HL-60 (cell line): ENCODE measurements around the gene FN1.

Source experiments
- DNase-seq, 2 experiments: peaks; one replicate each; pipeline ENCODE4 v3.0.0-alpha.2; 2010 to 2020; ENCODE audit warnings: low read depth in 1 of 2, low spot score in 1 of 2
- H3K27ac ChIP-seq: fragments of 250-450 bp; sonication (Bioruptor Pico); replicated peaks from 2 replicates; pipeline ENCODE4 v1.5.1; 2020; ENCODE audit warnings: mild to moderate bottlenecking, moderate library complexity
- H3K27me3 ChIP-seq: fragments of 250-450 bp; sonication (Bioruptor Pico); 2 replicates; pipeline ENCODE4 v1.5.1; 2021; ENCODE audit warnings: mild to moderate bottlenecking, moderate library complexity; ENCODE audit not compliant: insufficient read depth, poor library complexity, severe bottlenecking
- H3K4me3 ChIP-seq: replicated peaks from 2 replicates; pipeline ENCODE4 v1.5.1; 2011; ENCODE audit warnings: mild to moderate bottlenecking, control low read depth, low read length; ENCODE audit not compliant: insufficient read depth
- GABPA ChIP-seq: IDR thresholded peaks from 2 replicates; pipeline ENCODE4 v1.6.1; 2012; ENCODE audit warnings: low read depth
- POLR2AphosphoS5 ChIP-seq: IDR thresholded peaks from 2 replicates; pipeline ENCODE4 v1.6.1; 2012; ENCODE audit warnings: low read depth
- SPI1 ChIP-seq: IDR thresholded peaks from 2 replicates; pipeline ENCODE4 v1.6.1; 2012; ENCODE audit warnings: low read depth, mild to moderate bottlenecking, borderline replicate concordance
- TF ChIP-seq, protein P1 (sequence below): IDR thresholded peaks from one replicate; pipeline ENCODE4 v1.5.1; 2011; ENCODE audit warnings: low read length, control low read depth, inconsistent platforms; ENCODE audit not compliant: insufficient read depth
- TF ChIP-seq, protein P2 (sequence below): IDR thresholded peaks from 2 replicates; pipeline ENCODE4 v1.6.1; 2012; ENCODE audit warnings: low read depth; ENCODE audit not compliant: insufficient replicate concordance

The FN1 gene

DNA sequence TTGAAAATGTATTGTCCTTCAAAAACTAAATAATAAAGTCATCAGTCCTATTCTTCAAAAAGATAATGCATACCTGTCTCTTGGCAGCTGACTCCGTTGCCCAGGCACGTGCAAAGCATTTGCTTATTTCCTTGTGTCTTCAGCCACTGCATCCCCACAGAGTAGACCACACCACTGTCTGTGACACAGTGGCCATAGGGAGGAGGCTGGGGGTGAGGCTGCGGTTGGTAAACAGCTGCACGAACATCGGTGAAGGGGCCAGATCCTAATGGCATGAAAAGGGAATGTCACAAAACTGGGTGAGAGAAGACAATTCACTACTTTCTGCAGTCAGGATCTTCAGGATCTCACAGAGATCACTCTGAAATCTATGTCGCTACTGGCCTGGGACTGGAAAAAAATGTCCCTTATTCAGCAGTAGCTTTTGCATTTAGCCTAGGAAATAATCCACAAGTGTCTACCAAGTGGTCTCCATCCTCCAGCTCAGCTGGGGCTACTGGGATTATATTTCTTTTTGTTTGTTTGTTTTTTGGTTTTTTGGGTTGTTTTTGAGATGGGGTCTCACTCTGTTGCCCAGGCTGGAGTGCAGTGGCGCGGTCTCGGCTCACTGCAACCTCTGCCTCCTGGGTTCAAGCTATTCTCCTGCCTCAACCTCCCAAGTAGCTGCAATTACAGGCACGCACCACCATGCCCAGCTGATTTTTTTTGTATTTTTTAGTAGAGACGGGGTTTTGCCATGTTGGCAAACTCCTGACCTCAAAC is 10.7 kb downstream of the FN1 start:
- TF ChIP-seq GABPA (no peak), POLR2AphosphoS5 (no peak), SPI1 (no peak)
- TF ChIP-seq, protein P1, sequence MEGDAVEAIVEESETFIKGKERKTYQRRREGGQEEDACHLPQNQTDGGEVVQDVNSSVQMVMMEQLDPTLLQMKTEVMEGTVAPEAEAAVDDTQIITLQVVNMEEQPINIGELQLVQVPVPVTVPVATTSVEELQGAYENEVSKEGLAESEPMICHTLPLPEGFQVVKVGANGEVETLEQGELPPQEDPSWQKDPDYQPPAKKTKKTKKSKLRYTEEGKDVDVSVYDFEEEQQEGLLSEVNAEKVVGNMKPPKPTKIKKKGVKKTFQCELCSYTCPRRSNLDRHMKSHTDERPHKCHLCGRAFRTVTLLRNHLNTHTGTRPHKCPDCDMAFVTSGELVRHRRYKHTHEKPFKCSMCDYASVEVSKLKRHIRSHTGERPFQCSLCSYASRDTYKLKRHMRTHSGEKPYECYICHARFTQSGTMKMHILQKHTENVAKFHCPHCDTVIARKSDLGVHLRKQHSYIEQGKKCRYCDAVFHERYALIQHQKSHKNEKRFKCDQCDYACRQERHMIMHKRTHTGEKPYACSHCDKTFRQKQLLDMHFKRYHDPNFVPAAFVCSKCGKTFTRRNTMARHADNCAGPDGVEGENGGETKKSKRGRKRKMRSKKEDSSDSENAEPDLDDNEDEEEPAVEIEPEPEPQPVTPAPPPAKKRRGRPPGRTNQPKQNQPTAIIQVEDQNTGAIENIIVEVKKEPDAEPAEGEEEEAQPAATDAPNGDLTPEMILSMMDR = no peak
- TF ChIP-seq, protein P2, sequence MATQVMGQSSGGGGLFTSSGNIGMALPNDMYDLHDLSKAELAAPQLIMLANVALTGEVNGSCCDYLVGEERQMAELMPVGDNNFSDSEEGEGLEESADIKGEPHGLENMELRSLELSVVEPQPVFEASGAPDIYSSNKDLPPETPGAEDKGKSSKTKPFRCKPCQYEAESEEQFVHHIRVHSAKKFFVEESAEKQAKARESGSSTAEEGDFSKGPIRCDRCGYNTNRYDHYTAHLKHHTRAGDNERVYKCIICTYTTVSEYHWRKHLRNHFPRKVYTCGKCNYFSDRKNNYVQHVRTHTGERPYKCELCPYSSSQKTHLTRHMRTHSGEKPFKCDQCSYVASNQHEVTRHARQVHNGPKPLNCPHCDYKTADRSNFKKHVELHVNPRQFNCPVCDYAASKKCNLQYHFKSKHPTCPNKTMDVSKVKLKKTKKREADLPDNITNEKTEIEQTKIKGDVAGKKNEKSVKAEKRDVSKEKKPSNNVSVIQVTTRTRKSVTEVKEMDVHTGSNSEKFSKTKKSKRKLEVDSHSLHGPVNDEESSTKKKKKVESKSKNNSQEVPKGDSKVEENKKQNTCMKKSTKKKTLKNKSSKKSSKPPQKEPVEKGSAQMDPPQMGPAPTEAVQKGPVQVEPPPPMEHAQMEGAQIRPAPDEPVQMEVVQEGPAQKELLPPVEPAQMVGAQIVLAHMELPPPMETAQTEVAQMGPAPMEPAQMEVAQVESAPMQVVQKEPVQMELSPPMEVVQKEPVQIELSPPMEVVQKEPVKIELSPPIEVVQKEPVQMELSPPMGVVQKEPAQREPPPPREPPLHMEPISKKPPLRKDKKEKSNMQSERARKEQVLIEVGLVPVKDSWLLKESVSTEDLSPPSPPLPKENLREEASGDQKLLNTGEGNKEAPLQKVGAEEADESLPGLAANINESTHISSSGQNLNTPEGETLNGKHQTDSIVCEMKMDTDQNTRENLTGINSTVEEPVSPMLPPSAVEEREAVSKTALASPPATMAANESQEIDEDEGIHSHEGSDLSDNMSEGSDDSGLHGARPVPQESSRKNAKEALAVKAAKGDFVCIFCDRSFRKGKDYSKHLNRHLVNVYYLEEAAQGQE = no peak
- DNase-seq = no peak
- Histone ChIP-seq H3K4me3 (no peak overlapping the region), H3K27me3 (no peaks in the 10 kb centered on the region), H3K27ac (no peak overlapping the region)

DNA sequence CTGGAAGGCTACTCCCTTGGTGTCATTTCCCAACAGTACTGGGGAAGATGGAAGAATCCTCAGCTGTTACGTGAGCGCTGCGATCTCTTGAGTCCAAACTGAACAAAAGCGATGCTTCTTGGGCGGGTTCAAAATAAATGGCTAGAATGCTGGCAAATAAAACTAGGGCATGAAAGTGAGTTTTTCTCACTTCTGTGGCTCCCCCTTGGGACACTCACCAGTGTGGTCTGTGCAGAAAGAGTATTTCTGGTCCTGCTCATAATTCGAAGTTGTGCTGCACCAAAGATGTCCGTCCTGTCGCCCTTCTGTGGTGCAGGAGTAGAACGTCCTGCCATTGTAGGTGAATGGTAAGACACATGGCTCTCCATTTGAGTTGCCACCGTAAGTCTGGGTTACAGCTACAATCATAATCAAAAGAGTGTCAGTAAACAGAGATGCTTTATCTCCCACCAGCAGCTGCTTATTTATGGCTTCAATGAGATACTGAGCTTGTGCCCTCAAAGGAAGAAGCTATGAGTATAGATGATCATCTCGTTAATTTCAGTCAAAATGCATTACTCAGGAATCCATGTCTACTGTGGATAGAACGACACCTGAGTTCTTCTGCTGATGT is 11.8 kb downstream of the FN1 start:
- no peak for DNase-seq
- Histone ChIP-seq H3K27ac (no peak overlapping the region), H3K4me3 (no peak overlapping the region), H3K27me3 (no peaks in the 10 kb centered on the region)
- TF ChIP-seq POLR2AphosphoS5 (no peak), SPI1 (no peak), GABPA (no peak)
- TF ChIP-seq, protein P1 = no peak
- TF ChIP-seq, protein P2 = no peak

DNA sequence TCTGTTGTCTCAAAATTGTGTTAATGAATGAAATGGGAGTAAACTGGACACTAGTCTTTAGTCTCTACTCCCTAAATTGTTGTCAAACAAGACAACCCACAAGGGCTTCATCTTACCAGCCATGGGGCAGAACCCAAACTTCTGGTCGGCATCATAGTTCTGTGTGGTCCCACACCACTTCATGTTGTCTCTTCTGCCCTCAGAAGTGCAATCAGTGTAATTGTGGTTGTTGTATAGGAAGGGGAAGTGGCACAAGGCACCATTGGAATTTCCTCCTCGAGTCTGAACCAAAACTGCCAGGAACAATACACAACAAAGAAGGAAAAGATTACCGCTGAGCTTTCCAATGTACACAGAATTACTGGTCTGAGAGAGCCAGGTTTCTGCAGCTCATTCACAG is 12.6 kb downstream of the FN1 start:
- Histone ChIP-seq H3K27ac (no peak overlapping the region), H3K27me3 (no peaks in the 10 kb centered on the region), H3K4me3 (no peak overlapping the region)
- no peak for DNase-seq
- TF ChIP-seq POLR2AphosphoS5 = no peak
- TF ChIP-seq, protein P2 = no peak
- peak; percentile 14; the same call in 1 of the 2 replicates for TF ChIP-seq SPI1
- no peak for TF ChIP-seq GABPA
- TF ChIP-seq, protein P1 = no peak
